Large intestine (tissue), 3 donors: Measurements from ENCODE around the gene ROS1. TPM values are rescaled to one million over a fixed set of nuclear protein-coding genes. Genes with fewer than 3 reads are reported as not detected.
"Not testable (repeated sequence)": the region's sequence is repeated elsewhere in the genome, so short reads cannot be mapped to it uniquely, and the experiment has no call there.

Experiments used
- DNase-seq, 2 donors: peaks; one replicate each; pipeline versions ENCODE4 v3.0.0 to v3.0.0-alpha.2; 2013
- H3K27ac ChIP-seq: one replicate; pipeline ENCODE4 v1.5.1; 2013; ENCODE audit warnings: low read length
- H3K27me3 ChIP-seq: 2 replicates; pipeline ENCODE4 v1.6.1; 2013; ENCODE audit warnings: low read length; ENCODE audit not compliant: control insufficient read depth, insufficient read depth
- H3K36me3 ChIP-seq: 2 replicates; pipeline ENCODE4 v1.6.1; 2013; ENCODE audit warnings: low read length; ENCODE audit not compliant: control insufficient read depth, insufficient read depth
- H3K4me1 ChIP-seq: one replicate; pipeline ENCODE4 v1.6.1; 2013; ENCODE audit warnings: low read length; ENCODE audit not compliant: control insufficient read depth, insufficient read depth
- H3K4me3 ChIP-seq: one replicate; pipeline ENCODE4 v1.5.1; 2013; ENCODE audit warnings: low read length
- H3K9me3 ChIP-seq: one replicate; pipeline ENCODE4 v1.6.1; 2013; ENCODE audit warnings: mild to moderate bottlenecking, low read depth, low read length, moderate library complexity; ENCODE audit not compliant: control insufficient read depth
- WGBS: methylation state at CpG from one replicate; pipeline ENCODE4 v1.1.5; 2013; ENCODE audit warnings: low lambda C conversion rate; ENCODE audit not compliant: insufficient coverage; 5-methylcytosine and 5-hydroxymethylcytosine counted together
- polyA plus RNA-seq: library from polyadenylated mRNA; unstranded; fragments of 120-200 nt; gene quantifications from one replicate; pipeline ENCODE4 v1.2.1, GENCODE V29; 2013

The ROS1 gene
- polyA plus RNA-seq, 1 donor, result 1.6 TPM

DNA sequence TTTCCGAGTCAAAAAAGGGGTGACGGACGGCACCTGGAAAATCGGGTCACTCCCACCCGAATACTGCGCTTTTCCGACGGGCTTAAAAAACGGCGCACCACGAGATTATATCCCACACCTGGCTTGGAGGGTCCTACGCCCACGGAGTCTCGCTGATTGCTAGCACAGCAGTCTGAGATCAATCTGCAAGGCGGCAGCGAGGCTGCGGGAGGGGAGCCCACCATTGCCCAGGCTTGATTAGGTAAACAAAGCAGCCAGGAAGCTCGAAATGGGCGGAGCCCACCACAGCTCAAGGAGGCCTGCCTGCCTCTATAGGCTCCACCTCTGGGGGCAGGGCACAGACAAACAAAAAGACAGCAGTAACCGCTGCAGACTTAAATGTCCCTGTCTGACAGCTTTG is 180.8 kb downstream of the ROS1 start:
- not testable (repeated sequence) for H3K4me3 ChIP-seq, H3K27me3 ChIP-seq, DNase-seq, H3K27ac ChIP-seq, H3K4me1 ChIP-seq, H3K9me3 ChIP-seq, H3K36me3 ChIP-seq
- WGBS, result no CpG with 5 or more reads among the region's 20 CpGs

- not testable (repeated sequence) for DNase-seq, H3K27me3 ChIP-seq, H3K4me3 ChIP-seq, H3K36me3 ChIP-seq, H3K27ac ChIP-seq, H3K4me1 ChIP-seq, H3K9me3 ChIP-seq
- no CpG with 5 or more reads among the region's 13 CpGs for WGBS
These were observed 181.2 kb downstream of the ROS1 start for GRCh38 chr6:117244571-117244970.

Other genes starting within 250 kb of the ROS1 start
- 0.25 TPM for gene VGLL2, start 160.4 kb downstream of the ROS1 start, polyA plus RNA-seq
- 14.2 TPM for gene DCBLD1, start 56.7 kb upstream of the ROS1 start, polyA plus RNA-seq
- 39.5 TPM for gene GOPC, start 176.6 kb upstream of the ROS1 start, polyA plus RNA-seq
- 34.1 TPM for gene NUS1, start 249.5 kb upstream of the ROS1 start, polyA plus RNA-seq